Erythroblast (primary cell): Measurements from ENCODE around the gene FCHSD2.

Source experiments
- DNase-seq, 2 experiments: peaks; one replicate each; lab custom pipeline; 2025; lab: John Stamatoyannopoulos, UW
- GATA1 ChIP-seq: IDR thresholded peaks from 2 replicates; pipeline ENCODE4 v1.6.1; 2011; ENCODE audit warnings: low read depth, mild to moderate bottlenecking, control low read depth, low read length, moderate library complexity
- POLR2A ChIP-seq: IDR thresholded peaks from 2 replicates; pipeline ENCODE4 v1.6.1; 2011; ENCODE audit warnings: mild to moderate bottlenecking, low read length

Gene FCHSD2

DNA sequence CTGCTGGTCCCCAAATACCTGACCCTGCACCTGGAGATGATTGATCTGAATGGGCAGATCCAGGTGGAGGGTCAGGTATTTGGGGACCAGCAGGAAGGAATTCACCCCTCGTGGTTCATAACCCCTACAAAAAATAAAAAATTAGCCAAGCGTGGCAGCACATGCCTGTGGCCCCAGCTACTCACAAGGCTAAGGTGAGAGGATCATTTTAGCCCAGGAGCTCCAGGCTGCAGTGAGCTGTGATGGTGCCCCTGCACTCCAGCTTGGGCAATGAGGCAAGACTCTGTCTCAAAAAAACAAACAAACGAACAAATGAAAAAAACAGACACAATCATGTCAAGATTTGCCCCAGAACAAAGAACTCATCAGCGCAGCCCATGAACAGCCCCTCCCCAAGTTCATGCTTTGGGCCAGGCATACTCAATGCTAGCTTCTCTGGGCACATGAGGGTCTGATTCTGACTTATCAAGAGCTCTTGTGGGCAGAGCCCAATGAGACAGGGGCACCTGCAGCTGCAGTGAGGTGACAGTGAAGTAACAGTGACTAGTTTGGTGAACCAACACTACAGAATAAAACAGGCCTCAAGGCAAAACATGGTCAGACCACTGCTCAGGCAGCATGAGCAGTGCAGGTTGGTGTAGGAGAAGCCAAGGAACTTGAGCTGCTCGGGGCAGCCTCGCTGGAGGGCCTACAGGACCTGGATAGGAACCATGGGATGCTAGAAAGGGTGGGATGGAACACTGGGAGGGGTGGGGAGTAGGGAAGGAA, 10.2 kb upstream of the FCHSD2 start:
- DNase-seq = no peak

GRCh38 chr11:73151416-73151815, 9.3 kb upstream of the FCHSD2 start:
- TF ChIP-seq GATA1 (no peak), POLR2A (no peak)
- no peak for DNase-seq

More for the DNA sequence above, 10.2 kb upstream of the FCHSD2 start:
- no peak for TF ChIP-seq POLR2A

DNA sequence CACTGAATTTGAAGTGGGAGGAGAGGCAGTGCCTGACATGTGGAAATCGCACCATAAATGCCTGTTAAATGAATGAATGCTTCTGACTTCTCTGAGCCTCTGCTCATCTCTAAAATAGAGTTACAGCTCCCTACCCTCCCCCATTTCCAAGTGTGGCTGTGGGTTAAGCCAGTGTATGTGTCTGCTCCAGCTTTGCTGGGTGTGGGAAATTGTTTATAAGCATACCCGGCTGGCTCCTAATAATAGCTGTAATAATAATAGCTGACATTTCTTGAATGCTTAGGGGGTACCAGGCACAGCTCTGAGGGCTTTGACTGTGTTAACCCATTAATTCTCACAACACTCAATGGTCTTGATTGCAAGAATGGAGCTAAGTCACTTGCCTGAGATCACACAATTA, 7.0 kb upstream of the FCHSD2 start:
- TF ChIP-seq GATA1 = no peak
- DNase-seq = no peak

GRCh38 chr11:73147771-73148681, 5.9 kb upstream of the FCHSD2 start:
- no peak for DNase-seq
- TF ChIP-seq GATA1 (no peak), POLR2A (no peak)

GRCh38 chr11:73145986-73146575, 4.0 kb upstream of the FCHSD2 start:
- no peak for TF ChIP-seq POLR2A
- no peak for TF ChIP-seq GATA1
- no peak for DNase-seq

GRCh38 chr11:73143126-73143838, 1.2 kb upstream of the FCHSD2 start:
- peak; percentile 70 to 83 for DNase-seq
- TF ChIP-seq GATA1 (no peak), POLR2A (no peak)

DNA sequence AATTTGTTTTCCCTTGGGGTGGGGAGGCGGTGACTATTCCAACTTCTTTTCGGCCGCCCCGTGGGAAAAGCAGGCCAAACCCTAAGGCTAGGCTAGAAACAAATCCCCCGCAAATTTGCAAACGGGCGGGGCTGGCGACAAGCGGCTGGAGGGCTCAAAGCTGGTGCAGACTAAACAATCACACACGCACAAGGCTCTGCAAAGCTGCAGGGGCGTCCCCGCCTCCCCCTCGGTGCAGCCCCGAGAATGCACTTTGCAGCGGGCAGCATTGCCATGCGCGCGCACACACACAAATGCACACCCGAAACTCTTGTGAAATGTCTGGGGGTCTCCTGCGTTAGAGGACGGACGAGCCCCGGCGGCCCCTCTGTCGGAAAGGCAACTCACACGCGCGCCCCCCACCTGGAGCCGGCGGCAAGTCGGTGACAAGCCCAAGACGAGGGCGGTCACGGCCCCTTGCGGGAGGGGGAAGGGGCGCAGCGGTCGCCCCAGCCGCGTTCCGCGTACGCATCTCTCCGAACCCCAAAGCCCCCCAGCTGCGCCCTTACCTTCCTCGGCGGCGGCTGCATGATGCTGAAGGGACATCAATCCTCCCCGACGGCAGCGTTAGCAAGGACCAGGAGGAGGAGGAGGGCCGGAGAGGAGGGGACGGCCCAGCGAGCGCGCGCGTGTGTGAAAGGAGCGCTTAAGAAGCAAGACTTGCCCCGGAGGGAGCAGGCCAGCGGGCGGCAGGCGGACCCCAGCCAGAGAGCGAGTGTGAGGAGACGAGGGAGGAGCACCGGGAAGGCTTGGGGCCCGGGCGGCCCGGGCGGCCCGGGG, 600 bp downstream of the FCHSD2 start:
- peak; percentile 81 to 83 for DNase-seq
- no peak for TF ChIP-seq POLR2A
- no peak for TF ChIP-seq GATA1

- peak; percentile 50 to 51 for DNase-seq
- no peak for TF ChIP-seq POLR2A
- TF ChIP-seq GATA1 = no peak
Measured at GRCh38 chr11:73141031-73141308, 1.1 kb downstream of the FCHSD2 start.

DNA sequence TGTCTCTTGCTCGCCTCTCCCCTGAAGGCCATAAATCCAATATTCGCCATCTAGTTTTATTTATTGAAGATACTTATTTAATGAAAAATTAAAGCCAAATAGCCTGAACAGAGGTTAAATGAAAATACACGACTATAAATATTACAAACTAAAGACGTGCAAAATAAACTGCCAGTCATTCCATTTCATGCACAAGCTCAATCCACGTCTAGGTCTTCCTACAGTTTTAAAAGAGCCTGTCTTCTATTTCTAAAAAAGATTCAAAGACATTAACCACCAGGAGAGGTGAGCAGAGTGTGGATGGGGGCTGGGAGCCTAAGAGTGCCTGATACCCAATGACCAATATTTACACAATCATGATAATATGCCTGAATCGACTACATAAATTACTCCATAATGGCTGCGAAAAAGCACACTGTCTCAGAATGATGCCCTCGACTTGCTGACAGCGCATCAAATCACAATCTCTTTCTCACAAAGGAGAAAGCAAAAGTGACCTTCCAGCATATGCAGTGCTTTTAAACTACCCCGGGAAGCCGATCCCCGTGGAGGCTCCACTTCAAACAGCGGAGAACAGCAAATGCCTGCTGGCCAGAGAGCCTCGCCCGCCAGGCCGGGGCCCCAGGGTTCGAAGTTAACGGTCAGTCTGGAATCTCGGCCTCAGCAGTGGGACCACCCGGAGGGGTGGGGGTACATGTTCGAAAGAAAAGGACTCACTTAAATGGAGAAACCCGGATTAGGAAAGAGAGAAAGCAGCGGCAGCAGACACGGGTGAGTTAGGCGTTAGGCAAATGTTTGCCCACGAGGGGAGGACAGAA, 1.7 kb downstream of the FCHSD2 start:
- peak; percentile 30 to 39 for DNase-seq
- no peak for TF ChIP-seq POLR2A

- TF ChIP-seq POLR2A = no peak
- TF ChIP-seq GATA1 = no peak
- no peak for DNase-seq
Measured at GRCh38 chr11:73139476-73140198, 2.5 kb downstream of the FCHSD2 start.

DNA sequence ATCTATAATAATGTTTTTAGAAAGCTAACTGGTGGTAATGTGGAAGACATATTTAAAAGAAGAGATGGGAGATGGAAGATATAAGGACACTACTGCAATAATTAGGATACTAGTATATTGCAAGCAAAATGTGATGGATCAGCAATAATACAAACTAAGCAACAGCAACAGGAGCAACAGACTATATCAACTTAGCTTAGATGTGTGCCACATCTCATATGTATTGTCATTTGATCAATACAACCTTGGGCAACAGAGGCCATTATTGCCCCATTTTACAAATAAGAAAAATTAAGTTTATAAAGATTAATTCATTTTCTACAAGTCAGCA, 4.2 kb downstream of the FCHSD2 start:
- DNase-seq = no peak

More for the DNA sequence above, 4.2 kb downstream of the FCHSD2 start:
- TF ChIP-seq POLR2A = no peak
- TF ChIP-seq GATA1 = no peak
